H9 (cell line): ENCODE measurements around the gene SAMD14. TPM values are rescaled to one million over a fixed set of nuclear protein-coding genes. Genes with fewer than 3 reads are reported as not detected.

Experiments used
- DNase-seq: peaks from one replicate; pipeline ENCODE4 v3.0.0-alpha.2; 2017
- H2AFZ ChIP-seq: one replicate; pipeline ENCODE4 v1.6.1; 2013; ENCODE audit warnings: mild to moderate bottlenecking, low read length, control low read depth, moderate library complexity
- H2AK5ac ChIP-seq: 2 replicates; pipeline ENCODE4 v1.6.1; 2013; ENCODE audit warnings: low read length, control low read depth, mixed read lengths; ENCODE audit not compliant: insufficient read length
- H2BK120ac ChIP-seq: one replicate; pipeline ENCODE4 v1.6.1; 2013; ENCODE audit warnings: low read depth, mild to moderate bottlenecking, low read length, control low read depth, inconsistent platforms; ENCODE audit not compliant: poor library complexity, severe bottlenecking
- H2BK12ac ChIP-seq: 2 replicates; pipeline ENCODE4 v1.6.1; 2013; ENCODE audit warnings: low read length, control low read depth, mixed read lengths, low read depth; ENCODE audit not compliant: insufficient read length
- H2BK15ac ChIP-seq: 2 replicates; pipeline ENCODE4 v1.6.1; 2013; ENCODE audit warnings: low read depth, low read length, control low read depth
- H2BK20ac ChIP-seq: one replicate; pipeline ENCODE4 v1.6.1; 2013; ENCODE audit warnings: low read depth, mild to moderate bottlenecking, low read length, control low read depth, inconsistent platforms; ENCODE audit not compliant: poor library complexity, severe bottlenecking
- H2BK5ac ChIP-seq: 2 replicates; pipeline ENCODE4 v1.6.1; 2013; ENCODE audit warnings: low read length, control low read depth, mixed read lengths; ENCODE audit not compliant: insufficient read length
- H3K14ac ChIP-seq: 2 replicates; pipeline ENCODE4 v1.6.1; 2013; ENCODE audit warnings: low read length, control low read depth; ENCODE audit not compliant: insufficient read depth
- H3K18ac ChIP-seq: 2 replicates; pipeline ENCODE4 v1.6.1; 2013; ENCODE audit warnings: low read depth, mild to moderate bottlenecking, mixed read lengths, low read length, control low read depth; ENCODE audit not compliant: insufficient read length
- H3K23ac ChIP-seq: 2 replicates; pipeline ENCODE4 v1.6.1; 2013; ENCODE audit warnings: low read length, control low read depth, mixed read lengths, low read depth; ENCODE audit not compliant: insufficient read length
- H3K23me2 ChIP-seq: 2 replicates; pipeline ENCODE4 v1.6.1; 2013; ENCODE audit warnings: low read depth, mild to moderate bottlenecking, mixed read lengths, low read length, control low read depth; ENCODE audit not compliant: insufficient read length, poor library complexity, severe bottlenecking
- H3K27ac ChIP-seq: 2 replicates; pipeline ENCODE4 v1.5.1; 2013; ENCODE audit warnings: low read length, control low read depth, mixed read lengths, low read depth; ENCODE audit not compliant: insufficient read length
- H3K27me3 ChIP-seq: 2 replicates; pipeline ENCODE4 v1.6.1; 2013; ENCODE audit warnings: low read length, control low read depth, inconsistent platforms; ENCODE audit not compliant: insufficient read depth
- H3K4ac ChIP-seq: 2 replicates; pipeline ENCODE4 v1.6.1; 2013; ENCODE audit warnings: low read depth, mild to moderate bottlenecking, control low read depth, inconsistent platforms, low read length, moderate library complexity
- H3K4me1 ChIP-seq: 2 replicates; pipeline ENCODE4 v1.6.1; 2013; ENCODE audit warnings: low read length, control low read depth, inconsistent platforms; ENCODE audit not compliant: insufficient read depth
- H3K4me2 ChIP-seq: 2 replicates; pipeline ENCODE4 v1.6.1; 2013; ENCODE audit warnings: low read length, control low read depth, mixed read lengths; ENCODE audit not compliant: insufficient read length, insufficient read depth
- H3K56ac ChIP-seq: 2 replicates; pipeline ENCODE4 v1.6.1; 2013; ENCODE audit warnings: low read depth, mild to moderate bottlenecking, mixed read lengths, low read length, control low read depth; ENCODE audit not compliant: insufficient read length
- H3K79me1 ChIP-seq: 2 replicates; pipeline ENCODE4 v1.6.1; 2013; ENCODE audit warnings: low read depth, mild to moderate bottlenecking, moderate library complexity, low read length, control low read depth, inconsistent platforms; ENCODE audit not compliant: insufficient read depth, poor library complexity, severe bottlenecking
- H3K79me2 ChIP-seq: 2 replicates; pipeline ENCODE4 v1.6.1; 2013; ENCODE audit warnings: low read length, control low read depth, inconsistent platforms; ENCODE audit not compliant: insufficient read depth
- H3K9ac ChIP-seq: 2 replicates; pipeline ENCODE4 v1.6.1; 2013; ENCODE audit warnings: low read length, control low read depth, mixed read lengths; ENCODE audit not compliant: insufficient read length; ENCODE audit errors: extremely low read depth
- H3K9me3 ChIP-seq: one replicate; pipeline ENCODE4 v1.6.1; 2013; ENCODE audit warnings: low read depth, low read length, inconsistent platforms; ENCODE audit not compliant: control insufficient read depth
- H3T11ph ChIP-seq: one replicate; pipeline ENCODE4 v1.6.1; 2013; ENCODE audit warnings: mild to moderate bottlenecking, low read length, control low read depth, inconsistent platforms
- H4K20me1 ChIP-seq: one replicate; pipeline ENCODE4 v1.6.1; 2013; ENCODE audit not compliant: control insufficient read depth, insufficient read length, insufficient read depth
- H4K5ac ChIP-seq: 2 replicates; pipeline ENCODE4 v1.6.1; 2013; ENCODE audit warnings: low read depth, mild to moderate bottlenecking, mixed read lengths, low read length, control low read depth; ENCODE audit not compliant: insufficient read length
- H4K8ac ChIP-seq: replicated peaks from 2 replicates; pipeline ENCODE4 v1.6.1; 2013; ENCODE audit warnings: low read length, control low read depth, mixed read lengths, low read depth; ENCODE audit not compliant: insufficient read length
- H4K91ac ChIP-seq: 2 replicates; pipeline ENCODE4 v1.6.1; 2013; ENCODE audit warnings: low read depth, mild to moderate bottlenecking, moderate library complexity, mixed read lengths, low read length, control low read depth; ENCODE audit not compliant: insufficient read length
- H3K27ac Mint-ChIP-seq, 3 experiments: 2 replicates in 2 of 3; 3 replicates in 1 of 3; pipeline ENCODE4 v1.8.0; 2020 to 2021; ENCODE audit warnings: mixed read lengths in 3 of 3, mild to moderate bottlenecking in 1 of 3, moderate library complexity in 1 of 3
- H3K27me3 Mint-ChIP-seq: 2 replicates; pipeline ENCODE4 v1.8.0; 2021; ENCODE audit warnings: low read depth, mild to moderate bottlenecking, moderate library complexity, mixed read lengths
- H3K36me3 Mint-ChIP-seq, 3 experiments: 2 replicates in 2 of 3; 3 replicates in 1 of 3; pipeline ENCODE4 v1.8.0; 2020 to 2021; ENCODE audit warnings: low read depth in 3 of 3, mixed read lengths in 3 of 3; ENCODE audit not compliant: insufficient read depth in 1 of 3
- H3K4me1 Mint-ChIP-seq, 2 experiments: 2 replicates each; pipeline ENCODE4 v1.8.0; 2020; ENCODE audit warnings: mixed read lengths in 2 of 2
- H3K4me3 Mint-ChIP-seq, 2 experiments: 2 replicates in 1 of 2; 3 replicates in 1 of 2; pipeline ENCODE4 v1.8.0; 2020 to 2021; ENCODE audit warnings: mild to moderate bottlenecking in 2 of 2, mixed read lengths in 2 of 2, moderate library complexity in 1 of 2
- H3K9me3 Mint-ChIP-seq, 2 experiments: 2 replicates in 1 of 2; 3 replicates in 1 of 2; pipeline ENCODE4 v1.8.0; 2020; ENCODE audit warnings: mild to moderate bottlenecking in 2 of 2, mixed read lengths in 2 of 2, moderate library complexity in 1 of 2
- CTCF ChIP-seq: fragments of 200-600 bp; sonication (generic); conservative IDR thresholded peaks from 3 replicates; pipeline ENCODE4 v1.8.0; 2021; ENCODE audit warnings: antibody characterized with exemption, mild to moderate bottlenecking
- WGBS: extraction: QIAGEN DNeasy Blood & Tissue Kit; methylation state at CpG from one replicate; pipeline ENCODE4 v1.1.7; 2013; ENCODE audit warnings: missing lambda C conversion rate, low lambda C conversion rate, mixed read lengths; ENCODE audit not compliant: insufficient read length; ENCODE audit errors: extremely low coverage; 5-methylcytosine and 5-hydroxymethylcytosine counted together
- total RNA-seq: library from RNA; stranded (reverse); gene quantifications from 2 replicates; pipeline ENCODE4 v1.2.1, GENCODE V29; 2021

The SAMD14 gene
- total RNA-seq, 1 experiment from 2014 or later, result 5.9 TPM

GRCh38 chr17:50170662-50171370 lies 40.9 kb upstream of the SAMD14 start:
- Mint-ChIP-seq H3K27me3 (peaks cover 3% of the 10 kb centered on the region), H3K9me3 (no peaks in the 10 kb centered on the region; a peak in 1 of 5 replicates), H3K36me3 (no peaks in the 10 kb centered on the region), H3K4me1 (peaks cover 20 to 43% of the 10 kb centered on the region in 2 experiments), H3K27ac (no peak overlapping the region), H3K4me3 (no peak overlapping the region)
- no CpG with 5 or more reads among the region's 10 CpGs for WGBS
- Histone ChIP-seq H3K79me2 (no peaks in the 10 kb centered on the region), H2BK20ac (no peak overlapping the region), H2BK15ac (no peak overlapping the region), H3K56ac (no peak overlapping the region), H3K23me2 (no peaks in the 10 kb centered on the region), H2AFZ (no peak overlapping the region), H4K8ac (no peak overlapping the region), H2AK5ac (no peak overlapping the region), H2BK12ac (no peak overlapping the region), H3T11ph (no peak overlapping the region), H3K4ac (no peak overlapping the region), H2BK5ac (no peak overlapping the region), H3K14ac (no peak overlapping the region), H2BK120ac (no peak overlapping the region), H3K27ac (no peak overlapping the region), H3K23ac (no peak overlapping the region), H3K4me1 (peaks cover 3% of the 10 kb centered on the region; the same call in 1 of the 2 replicates), H4K91ac (no peak overlapping the region), H4K5ac (no peak overlapping the region), H4K20me1 (no peaks in the 10 kb centered on the region), H3K27me3 (no peaks in the 10 kb centered on the region), H3K9me3 (no peaks in the 10 kb centered on the region), H3K18ac (no peak overlapping the region), H3K9ac (no peak overlapping the region), H3K4me2 (no peak overlapping the region), H3K79me1 (no peaks in the 10 kb centered on the region)
- no peak for DNase-seq
- TF ChIP-seq CTCF, result no peak
